GM18867 (cell line): ENCODE results near the gene SIX3.
A peak's percentile ranks its signal among the peaks of the same experiment; 100 is the strongest.

Source experiments
- ATAC-seq: cut with Tn5 transposase; IDR thresholded peaks from one replicate; pipeline ENCODE4 v1.9.1; 2021; ENCODE audit warnings: mild to moderate bottlenecking, moderate library complexity; ENCODE audit not compliant: unreplicated experiment

SIX3 gene

DNA sequence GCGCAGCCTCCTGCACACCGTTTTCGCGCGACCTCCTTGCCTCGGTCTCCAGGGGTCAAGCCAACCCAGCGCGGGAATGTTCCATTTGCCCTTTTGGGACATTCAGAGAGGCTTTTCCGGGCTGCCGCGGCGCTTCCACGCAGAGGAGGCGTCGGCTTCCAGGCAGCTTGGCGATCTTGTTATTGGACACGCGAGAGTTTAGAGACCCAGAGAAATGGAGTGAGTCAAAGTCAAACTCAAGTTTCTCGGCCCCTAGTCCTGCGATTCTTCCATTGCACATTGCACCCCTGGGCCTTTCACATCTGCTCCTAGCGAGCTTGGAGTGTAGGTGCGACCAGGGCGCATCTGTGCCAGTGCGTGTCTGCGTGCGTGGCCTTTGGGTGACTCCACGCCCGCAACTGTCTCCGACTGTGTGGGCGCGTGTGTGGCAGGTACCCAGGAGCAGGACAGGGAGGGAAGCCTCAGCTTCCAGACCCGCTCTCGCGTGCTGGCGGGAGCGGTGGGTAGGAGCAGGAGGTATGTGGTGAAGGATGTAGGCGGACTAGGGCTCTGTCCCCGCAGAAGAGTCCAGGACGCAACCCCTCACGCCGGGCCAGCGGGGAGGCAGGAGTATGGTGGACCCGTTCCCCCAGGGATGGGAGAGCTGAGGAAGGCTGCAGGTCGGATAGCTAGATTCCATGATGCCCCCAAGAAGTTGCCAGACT is 13.5 kb downstream of the SIX3 start:
- ATAC-seq, result no peak

DNA sequence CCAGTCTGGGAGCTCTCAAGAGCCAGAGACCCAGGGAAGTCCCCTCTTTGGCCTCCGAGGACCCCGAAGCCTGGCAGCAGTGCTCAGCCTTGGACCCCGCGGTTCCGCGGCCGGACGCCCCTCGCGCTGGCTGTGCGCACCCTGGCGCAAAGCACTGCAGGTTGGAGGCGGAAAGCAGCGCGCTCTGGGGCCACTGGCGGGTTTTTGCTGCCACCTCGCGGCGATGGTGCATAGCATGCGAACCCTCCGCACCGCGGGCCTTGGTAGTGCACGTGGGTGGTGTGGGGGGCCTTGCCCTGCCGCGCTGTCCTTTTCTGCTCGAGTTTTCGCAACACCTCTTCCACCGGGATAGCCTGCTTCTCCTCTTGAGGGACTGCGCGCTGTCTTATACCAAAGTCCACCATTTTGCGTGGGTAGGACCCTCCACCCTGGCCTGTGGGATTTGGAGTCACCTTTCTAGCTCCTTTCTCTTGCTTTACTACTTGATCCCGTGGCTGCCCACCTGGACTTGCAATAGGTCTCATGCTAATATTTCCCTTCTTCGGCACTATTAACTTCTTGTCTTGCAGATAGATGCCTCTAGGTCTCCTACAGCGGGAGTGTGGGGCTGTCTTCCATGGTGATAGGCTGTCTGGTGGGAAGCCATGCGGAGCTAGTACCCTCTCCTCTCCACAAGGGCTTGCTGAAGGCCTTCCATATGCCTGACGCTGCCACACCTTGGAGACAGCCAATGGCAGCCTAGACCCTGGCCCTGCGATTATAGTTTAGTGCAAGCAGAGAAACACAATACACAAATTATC is 14.3 kb downstream of the SIX3 start:
- peak; percentile 75 for ATAC-seq

GRCh38 chr2:44956843-44957242 is 15.3 kb downstream of the SIX3 start:
- no peak for ATAC-seq

DNA sequence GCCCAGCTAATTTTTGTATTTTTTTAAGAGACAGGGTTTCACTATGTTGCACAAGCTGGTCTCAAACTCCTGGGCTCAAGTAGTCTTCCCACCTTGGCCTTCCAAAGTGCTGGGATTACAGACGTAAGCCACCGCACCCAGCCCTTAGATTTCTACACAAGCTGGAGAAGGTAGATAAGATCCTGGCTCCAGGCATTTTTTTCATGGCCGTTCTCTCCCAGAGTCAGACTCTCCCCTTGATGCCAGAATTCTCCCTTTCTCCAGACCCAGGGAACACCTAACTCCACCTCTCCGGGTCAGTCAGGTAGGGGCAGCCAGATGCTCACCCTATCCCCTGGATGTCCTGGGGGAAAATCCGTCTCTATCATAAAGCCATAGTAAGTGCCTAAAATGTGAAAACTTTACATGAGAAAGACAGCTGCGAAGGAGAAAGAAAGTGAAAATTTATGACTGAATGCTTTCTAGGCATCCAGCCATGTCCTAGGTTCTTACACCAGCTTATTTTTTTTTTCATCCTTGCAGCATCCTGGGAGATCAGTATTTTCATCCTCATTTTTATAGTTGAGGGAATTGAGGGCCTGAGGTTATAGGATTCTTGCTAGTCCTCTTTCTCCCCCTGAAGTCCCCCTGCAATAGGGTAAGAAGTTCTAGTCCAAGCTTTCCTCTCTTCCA is 16.3 kb downstream of the SIX3 start:
- no peak for ATAC-seq

DNA sequence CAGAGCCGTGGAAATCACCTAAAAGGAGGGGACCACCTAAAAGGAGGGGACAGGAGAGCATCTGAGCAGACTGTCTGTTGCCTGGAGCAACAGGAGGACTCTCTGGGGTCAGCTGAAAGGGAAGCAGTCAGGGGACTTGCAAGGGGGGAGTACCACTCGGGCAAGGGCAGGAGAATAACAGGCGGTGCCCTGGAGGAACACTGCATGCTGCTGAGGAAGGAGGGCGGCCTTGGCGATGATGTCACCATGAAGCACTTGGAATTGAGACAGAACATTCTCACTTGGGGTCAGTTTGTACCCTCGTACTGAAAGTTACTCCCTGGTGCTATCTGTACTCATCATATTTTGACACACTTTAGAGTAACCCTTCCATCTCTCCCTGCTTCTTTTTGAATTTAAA is 18.4 kb downstream of the SIX3 start:
- ATAC-seq, result no peak

DNA sequence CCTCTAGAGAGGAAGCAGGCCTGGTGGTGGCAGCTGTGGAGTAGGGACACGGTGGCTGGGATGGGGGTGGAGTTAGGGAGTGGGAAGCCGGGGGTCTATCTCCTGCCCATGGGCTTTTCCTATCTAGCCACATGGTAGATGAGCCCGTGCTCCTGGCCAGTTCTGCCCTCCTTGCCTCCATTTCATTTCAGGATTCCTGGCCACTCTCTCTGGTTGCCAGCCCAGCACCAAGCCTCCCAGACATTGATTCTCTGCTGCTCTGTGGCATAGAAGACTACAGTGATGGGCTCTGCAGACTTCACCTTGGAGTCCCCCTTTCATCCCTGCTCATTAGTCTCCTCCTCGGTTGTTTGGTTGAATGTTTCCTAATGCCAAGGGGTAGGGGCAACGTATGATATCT is 19.4 kb downstream of the SIX3 start:
- ATAC-seq, result no peak

GRCh38 chr2:44962176-44962695 is 20.7 kb downstream of the SIX3 start:
- ATAC-seq, result no peak

DNA sequence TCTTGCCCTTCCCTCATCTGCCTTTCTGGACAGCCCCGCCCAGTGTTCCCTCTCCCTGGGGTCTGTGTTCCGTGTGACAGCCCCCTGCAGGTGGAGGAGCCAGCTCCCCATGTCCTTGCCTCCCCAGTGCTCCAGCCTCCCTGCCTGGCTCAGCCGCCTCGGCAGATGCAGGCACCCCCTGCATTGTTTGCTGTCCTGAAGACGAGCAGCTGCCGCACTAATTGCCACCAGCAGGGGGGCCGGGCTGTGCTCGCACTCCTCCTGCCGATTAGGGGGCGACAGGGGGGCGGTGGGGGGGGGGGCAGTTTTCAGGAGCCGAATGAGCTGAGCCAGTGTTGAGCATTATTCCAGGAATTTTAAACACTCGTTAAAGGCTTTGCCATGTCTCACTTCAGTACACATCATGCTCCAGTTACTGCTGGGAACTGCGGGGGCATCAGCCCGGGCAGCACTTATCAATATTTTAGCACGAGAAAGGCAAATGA is 23.3 kb downstream of the SIX3 start:
- ATAC-seq, result no peak

DNA sequence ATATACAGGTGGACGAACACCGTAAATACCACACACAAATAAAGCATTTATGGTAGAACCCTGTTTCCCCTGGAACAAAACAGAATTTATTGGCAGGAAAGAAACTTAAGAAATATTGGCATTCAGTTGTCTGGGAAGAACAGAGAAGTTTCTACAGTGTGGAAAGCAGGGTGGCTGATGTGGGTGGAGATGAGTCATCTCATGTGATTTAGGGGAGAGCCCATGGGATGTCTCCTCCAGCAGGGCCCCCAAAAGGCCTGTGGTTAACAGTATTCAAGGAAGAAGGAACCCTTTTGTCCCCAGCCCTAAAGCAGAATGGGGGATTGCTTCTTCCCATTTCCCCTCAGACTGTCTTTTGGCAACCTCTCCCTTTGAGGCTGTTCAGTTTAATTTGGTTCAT is 24.2 kb downstream of the SIX3 start:
- no peak for ATAC-seq

GRCh38 chr2:44967056-44967455 is 25.6 kb downstream of the SIX3 start:
- no peak for ATAC-seq

- ATAC-seq, result no peak
Measured at GRCh38 chr2:44967727-44968432, 26.4 kb downstream of the SIX3 start.

GRCh38 chr2:44969936-44970335 is 28.4 kb downstream of the SIX3 start:
- ATAC-seq, result no peak

- ATAC-seq, result no peak
Measured at GRCh38 chr2:44970846-44971450, 29.4 kb downstream of the SIX3 start.

- ATAC-seq, result no peak
Measured at GRCh38 chr2:44972771-44973535, 31.5 kb downstream of the SIX3 start.

GRCh38 chr2:44974064-44974715 is 32.7 kb downstream of the SIX3 start:
- no peak for ATAC-seq

GRCh38 chr2:44975571-44976450 is 34.3 kb downstream of the SIX3 start:
- no peak for ATAC-seq

GRCh38 chr2:44979581-44979980 is 38.1 kb downstream of the SIX3 start:
- no peak for ATAC-seq
